MM.1S (cell line): Measurements from ENCODE around the gene CEP85L.

Experiments used
- EZH2 ChIP-seq: fragments of 300-600 bp; sonication (generic); optimal IDR thresholded peaks from 2 replicates; pipeline ENCODE3; 2017; ENCODE audit warnings: low read depth, mild to moderate bottlenecking, antibody characterized with exemption, low read length, mixed read lengths
- EZH2phosphoT487 ChIP-seq: fragments of 300-600 bp; sonication (generic); IDR thresholded peaks from 2 replicates; pipeline ENCODE4 v1.6.1; 2018; ENCODE audit warnings: antibody characterized with exemption, low read length
- TF ChIP-seq, protein P1 (sequence below): fragments of 300-600 bp; sonication (generic); IDR thresholded peaks from 2 replicates; pipeline ENCODE4 v1.5.1; 2016; ENCODE audit warnings: antibody characterized with exemption, low read length, mixed read lengths

DNA sequence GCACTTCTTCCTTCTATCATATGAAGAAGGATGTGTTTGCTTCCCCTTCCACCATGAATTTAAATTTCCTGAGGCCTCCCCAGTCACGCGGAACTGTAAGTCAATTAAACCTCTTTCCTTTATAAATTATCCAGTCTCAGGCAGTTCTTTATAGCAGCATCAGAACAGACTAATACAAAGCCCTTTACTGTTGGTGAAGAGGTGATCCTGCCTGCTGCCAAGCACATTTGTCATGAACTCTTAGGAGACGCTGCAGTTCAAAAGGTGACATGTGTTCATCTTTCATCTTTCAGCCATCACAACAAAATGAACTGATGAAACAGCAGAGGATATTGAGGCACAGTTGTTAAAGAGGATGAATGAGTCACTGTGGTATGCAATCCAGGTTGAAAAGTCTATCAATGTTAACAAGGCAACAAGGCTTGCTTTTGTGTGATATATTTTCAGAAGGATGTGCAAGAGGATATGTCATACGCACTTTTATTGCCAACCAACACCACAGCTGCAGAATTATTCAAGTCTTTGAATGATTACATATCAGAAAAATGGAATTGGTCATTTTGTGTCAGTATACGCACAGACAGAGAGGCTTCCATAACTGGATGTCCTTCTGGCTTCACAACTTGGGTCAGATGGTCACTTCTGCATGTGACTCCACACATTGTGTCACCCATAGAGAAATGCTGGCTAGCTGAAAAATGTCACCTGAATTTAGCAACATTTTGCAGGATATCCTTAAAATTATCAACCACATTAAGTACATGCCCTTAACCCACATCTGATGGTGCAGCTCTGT is 155.7 kb downstream of the CEP85L start:
- TF ChIP-seq, protein P1, sequence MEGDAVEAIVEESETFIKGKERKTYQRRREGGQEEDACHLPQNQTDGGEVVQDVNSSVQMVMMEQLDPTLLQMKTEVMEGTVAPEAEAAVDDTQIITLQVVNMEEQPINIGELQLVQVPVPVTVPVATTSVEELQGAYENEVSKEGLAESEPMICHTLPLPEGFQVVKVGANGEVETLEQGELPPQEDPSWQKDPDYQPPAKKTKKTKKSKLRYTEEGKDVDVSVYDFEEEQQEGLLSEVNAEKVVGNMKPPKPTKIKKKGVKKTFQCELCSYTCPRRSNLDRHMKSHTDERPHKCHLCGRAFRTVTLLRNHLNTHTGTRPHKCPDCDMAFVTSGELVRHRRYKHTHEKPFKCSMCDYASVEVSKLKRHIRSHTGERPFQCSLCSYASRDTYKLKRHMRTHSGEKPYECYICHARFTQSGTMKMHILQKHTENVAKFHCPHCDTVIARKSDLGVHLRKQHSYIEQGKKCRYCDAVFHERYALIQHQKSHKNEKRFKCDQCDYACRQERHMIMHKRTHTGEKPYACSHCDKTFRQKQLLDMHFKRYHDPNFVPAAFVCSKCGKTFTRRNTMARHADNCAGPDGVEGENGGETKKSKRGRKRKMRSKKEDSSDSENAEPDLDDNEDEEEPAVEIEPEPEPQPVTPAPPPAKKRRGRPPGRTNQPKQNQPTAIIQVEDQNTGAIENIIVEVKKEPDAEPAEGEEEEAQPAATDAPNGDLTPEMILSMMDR = no peak
- TF ChIP-seq EZH2 (no peak), EZH2phosphoT487 (no peak)
